ENCODE results near the gene AP1G2.
A peak's percentile ranks its signal among the peaks of the same experiment; 100 is the strongest.

Gene AP1G2

DNA sequence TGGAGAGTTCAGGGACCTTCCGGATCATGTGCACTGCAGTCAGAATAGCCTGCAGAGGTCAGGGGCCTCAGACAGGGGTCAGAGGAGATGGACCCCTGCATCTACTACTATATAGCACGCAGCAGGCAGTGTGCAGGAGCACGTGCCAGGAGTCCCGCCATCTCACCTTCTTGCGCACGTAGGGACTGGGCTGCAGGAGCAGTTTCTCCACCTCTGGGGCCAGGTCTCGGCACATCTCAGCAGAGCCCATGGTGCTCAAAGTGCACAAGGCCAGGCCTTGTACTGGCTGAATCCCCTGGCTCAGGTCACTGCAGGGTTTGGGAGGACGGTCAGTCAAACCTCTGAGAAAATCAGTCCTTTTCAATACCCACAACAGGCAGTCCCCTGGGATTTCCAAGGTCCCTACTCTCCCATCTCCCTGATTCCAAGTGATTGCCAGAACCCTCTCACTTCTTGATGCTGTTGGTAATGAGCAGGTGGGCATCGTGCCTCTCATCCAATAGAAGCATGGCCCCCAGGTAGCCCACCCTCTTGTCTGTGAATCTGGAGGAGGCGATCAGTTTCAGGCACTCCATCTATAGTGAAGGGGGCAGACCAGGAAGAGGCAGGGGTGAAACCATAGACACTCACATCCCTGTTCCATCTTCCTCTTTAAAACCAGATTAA, 1.3 kb downstream of the AP1G2 start:
- Histone ChIP-seq H3K4me3 (ENCODE audit: severe bottlenecking) (peak overlapping the region; percentile 71), H3K36me3 (ENCODE audit: low read depth) (peaks cover 50% of the 10 kb centered on the region), H3K9me3 (ENCODE audit: severe bottlenecking) (no peaks in the 10 kb centered on the region), H3K27ac (ENCODE audit: poor library complexity, severe bottlenecking) (no peak overlapping the region), H3K27me3 (ENCODE audit: insufficient read depth, poor library complexity, severe bottlenecking) (no peaks in the 10 kb centered on the region), H3K4me1 (ENCODE audit: insufficient read depth, poor library complexity, severe bottlenecking) (peaks cover 4% of the 10 kb centered on the region)
- TF ChIP-seq, protein P1, sequence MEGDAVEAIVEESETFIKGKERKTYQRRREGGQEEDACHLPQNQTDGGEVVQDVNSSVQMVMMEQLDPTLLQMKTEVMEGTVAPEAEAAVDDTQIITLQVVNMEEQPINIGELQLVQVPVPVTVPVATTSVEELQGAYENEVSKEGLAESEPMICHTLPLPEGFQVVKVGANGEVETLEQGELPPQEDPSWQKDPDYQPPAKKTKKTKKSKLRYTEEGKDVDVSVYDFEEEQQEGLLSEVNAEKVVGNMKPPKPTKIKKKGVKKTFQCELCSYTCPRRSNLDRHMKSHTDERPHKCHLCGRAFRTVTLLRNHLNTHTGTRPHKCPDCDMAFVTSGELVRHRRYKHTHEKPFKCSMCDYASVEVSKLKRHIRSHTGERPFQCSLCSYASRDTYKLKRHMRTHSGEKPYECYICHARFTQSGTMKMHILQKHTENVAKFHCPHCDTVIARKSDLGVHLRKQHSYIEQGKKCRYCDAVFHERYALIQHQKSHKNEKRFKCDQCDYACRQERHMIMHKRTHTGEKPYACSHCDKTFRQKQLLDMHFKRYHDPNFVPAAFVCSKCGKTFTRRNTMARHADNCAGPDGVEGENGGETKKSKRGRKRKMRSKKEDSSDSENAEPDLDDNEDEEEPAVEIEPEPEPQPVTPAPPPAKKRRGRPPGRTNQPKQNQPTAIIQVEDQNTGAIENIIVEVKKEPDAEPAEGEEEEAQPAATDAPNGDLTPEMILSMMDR (IDR thresholded peaks at IDR 0.05; ENCODE audit: poor library complexity, severe bottlenecking) = no peak
- no peak for ATAC-seq (ENCODE audit: low read depth)
- DNase-seq (ENCODE audit: low spot score) = no peak

DNA sequence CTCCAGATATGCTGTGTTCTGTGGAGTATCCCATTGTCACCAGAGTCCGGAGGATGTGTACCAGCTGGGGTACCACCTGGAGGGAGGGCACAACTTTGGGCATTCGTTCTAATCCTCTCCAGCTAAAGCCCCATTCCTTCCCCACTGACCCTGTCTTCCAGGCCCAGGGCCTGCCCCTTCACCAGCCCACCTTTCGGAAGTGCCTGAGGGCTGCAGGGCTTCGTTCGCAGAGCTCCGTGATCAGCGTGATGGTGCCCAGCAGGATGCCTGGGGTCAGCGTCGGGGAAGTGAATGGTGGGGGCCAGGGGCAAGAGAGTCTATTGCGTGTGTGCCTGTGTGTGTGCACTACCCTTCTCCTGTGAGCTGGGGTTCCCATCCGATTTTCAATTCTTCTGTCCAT, 2.0 kb downstream of the AP1G2 start:
- Histone ChIP-seq H3K36me3 (ENCODE audit: low read depth) (peaks cover 56% of the 10 kb centered on the region), H3K9me3 (ENCODE audit: severe bottlenecking) (no peaks in the 10 kb centered on the region), H3K4me3 (ENCODE audit: severe bottlenecking) (no peak overlapping the region), H3K27ac (ENCODE audit: poor library complexity, severe bottlenecking) (no peak overlapping the region), H3K27me3 (ENCODE audit: insufficient read depth, poor library complexity, severe bottlenecking) (no peaks in the 10 kb centered on the region), H3K4me1 (ENCODE audit: insufficient read depth, poor library complexity, severe bottlenecking) (peaks cover 4% of the 10 kb centered on the region)
- ATAC-seq (ENCODE audit: low read depth) (no peak), DNase-seq (ENCODE audit: low spot score) (no peak)
- TF ChIP-seq, protein P1 (IDR thresholded peaks at IDR 0.05; ENCODE audit: poor library complexity, severe bottlenecking) = no peak

DNA sequence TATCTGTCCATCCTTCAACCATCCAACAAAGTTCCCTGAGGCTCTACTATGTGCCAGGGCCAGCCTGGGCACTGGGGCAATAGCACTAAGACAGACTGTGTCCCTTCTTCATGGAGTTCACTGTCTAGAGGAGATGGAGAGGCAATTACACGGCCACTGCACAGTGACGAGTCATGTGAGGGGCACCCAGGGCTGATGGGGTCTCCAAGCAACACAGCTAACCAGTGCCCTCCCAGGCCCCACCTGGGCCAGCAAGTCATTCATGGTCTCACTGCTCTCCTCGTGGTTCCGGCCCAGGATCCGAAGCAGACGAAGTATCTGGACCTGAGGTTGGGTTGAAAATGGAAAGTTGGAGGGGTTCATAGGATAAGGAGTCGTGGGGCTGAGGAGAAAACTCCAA, 2.7 kb downstream of the AP1G2 start:
- Histone ChIP-seq H3K4me1 (ENCODE audit: insufficient read depth, poor library complexity, severe bottlenecking) (peaks cover 4% of the 10 kb centered on the region), H3K27ac (ENCODE audit: poor library complexity, severe bottlenecking) (no peak overlapping the region), H3K36me3 (ENCODE audit: low read depth) (peaks cover 61% of the 10 kb centered on the region), H3K27me3 (ENCODE audit: insufficient read depth, poor library complexity, severe bottlenecking) (no peaks in the 10 kb centered on the region), H3K4me3 (ENCODE audit: severe bottlenecking) (no peak overlapping the region), H3K9me3 (ENCODE audit: severe bottlenecking) (no peaks in the 10 kb centered on the region)
- DNase-seq (ENCODE audit: low spot score) (no peak), ATAC-seq (ENCODE audit: low read depth) (no peak)
- TF ChIP-seq, protein P1 (IDR thresholded peaks at IDR 0.05; ENCODE audit: poor library complexity, severe bottlenecking) = no peak

GRCh38 chr14:23564181-23564812, 3.3 kb downstream of the AP1G2 start:
- Histone ChIP-seq H3K9me3 (ENCODE audit: severe bottlenecking) (no peaks in the 10 kb centered on the region), H3K4me1 (ENCODE audit: insufficient read depth, poor library complexity, severe bottlenecking) (peaks cover 4% of the 10 kb centered on the region), H3K4me3 (ENCODE audit: severe bottlenecking) (no peak overlapping the region), H3K27me3 (ENCODE audit: insufficient read depth, poor library complexity, severe bottlenecking) (no peaks in the 10 kb centered on the region), H3K27ac (ENCODE audit: poor library complexity, severe bottlenecking) (no peak overlapping the region), H3K36me3 (ENCODE audit: low read depth) (peaks cover 67% of the 10 kb centered on the region)
- no peak for ATAC-seq (ENCODE audit: low read depth)
- DNase-seq (ENCODE audit: low spot score) = no peak
- TF ChIP-seq, protein P1 (IDR thresholded peaks at IDR 0.05; ENCODE audit: poor library complexity, severe bottlenecking) = no peak
